Stimulated activated CD4-positive, alpha-beta T cell treated with anti-CD3 and anti-CD28 coated beads, Interleukin-12 subunit alpha, Interleukin-12 subunit beta, amount 100 ng/mL, for 24 hours (primary cell): Measurements from ENCODE around the gene OR1A1.
"Not testable (repeated sequence)": the region's sequence is repeated elsewhere in the genome, so short reads cannot be mapped to it uniquely, and the experiment has no call there.

Source experiments
- DNase-seq, 2 experiments: peaks; one replicate each; pipeline ENCODE4 v3.0.0-alpha.2; 2020; ENCODE audit warnings: low read depth in 2 of 2

OR1A1 gene

GRCh38 chr17:3207367-3207766 is at the start of gene OR1A1:
OR1A1 (plus strand) TSS chr17:3207667; CDS start chr17:3215621, 7,954 bp downstream.
- DNase-seq, result no peak

- no peak for DNase-seq
Measured at GRCh38 chr17:3167574-3167973, 39.9 kb upstream of the OR1A1 start.

GRCh38 chr17:3189961-3190360 is 17.5 kb upstream of the OR1A1 start:
- DNase-seq, result no peak

- no peak for DNase-seq
Measured at GRCh38 chr17:3197219-3197618, 10.2 kb upstream of the OR1A1 start, which contains the start of gene OR1A2. OR1A2 (plus strand) TSS chr17:3197519; CDS start chr17:3197519, 0 bp downstream.

GRCh38 chr17:3208484-3208883 is 1.0 kb downstream of the OR1A1 start:
- DNase-seq, result no peak

GRCh38 chr17:3213001-3213400 is 5.5 kb downstream of the OR1A1 start:
- DNase-seq, result no peak

- no peak for DNase-seq
Measured at GRCh38 chr17:3213587-3213986, 6.1 kb downstream of the OR1A1 start.

GRCh38 chr17:3219978-3220377 is 12.5 kb downstream of the OR1A1 start:
- DNase-seq, result not testable (repeated sequence)

GRCh38 chr17:3221850-3222249 is 14.4 kb downstream of the OR1A1 start:
- no peak for DNase-seq

GRCh38 chr17:3222505-3222904 is 15.0 kb downstream of the OR1A1 start:
- no peak for DNase-seq

- DNase-seq, result not testable (repeated sequence)
Measured at GRCh38 chr17:3224721-3225352, 17.4 kb downstream of the OR1A1 start.

GRCh38 chr17:3232300-3232699 is 24.8 kb downstream of the OR1A1 start:
- not testable (repeated sequence) for DNase-seq

GRCh38 chr17:3238685-3239084 is 31.2 kb downstream of the OR1A1 start:
- not testable (repeated sequence) for DNase-seq

- DNase-seq, result not testable (repeated sequence)
Measured at GRCh38 chr17:3241044-3241443, 33.6 kb downstream of the OR1A1 start.

GRCh38 chr17:3244841-3245240 is 37.4 kb downstream of the OR1A1 start:
- not testable (repeated sequence) for DNase-seq

- DNase-seq, result not testable (repeated sequence)
Measured at GRCh38 chr17:3249013-3249412, 41.5 kb downstream of the OR1A1 start.

- no peak for DNase-seq
Measured at GRCh38 chr17:3256575-3256974, 49.1 kb downstream of the OR1A1 start.

GRCh38 chr17:3260163-3260562 is 52.7 kb downstream of the OR1A1 start:
- DNase-seq, result no peak

GRCh38 chr17:3260600-3260999 is 53.1 kb downstream of the OR1A1 start:
- DNase-seq, result no peak
